NOMO-1 treated with dmso at 0.1 percent for 144 hours (cell line): Measurements from ENCODE around the gene CRYAB.
"Not testable (repeated sequence)": the region's sequence is repeated elsewhere in the genome, so short reads cannot be mapped to it uniquely, and the experiment has no call there.

ENCODE experiments used
- DNase-seq: peaks from one replicate; lab custom pipeline; 2025; ENCODE audit not compliant: unreplicated experiment; lab: John Stamatoyannopoulos, UW

Gene CRYAB

GRCh38 chr11:111908639-111909305, 2.8 kb downstream of the CRYAB start:
- no peak for DNase-seq

DNA sequence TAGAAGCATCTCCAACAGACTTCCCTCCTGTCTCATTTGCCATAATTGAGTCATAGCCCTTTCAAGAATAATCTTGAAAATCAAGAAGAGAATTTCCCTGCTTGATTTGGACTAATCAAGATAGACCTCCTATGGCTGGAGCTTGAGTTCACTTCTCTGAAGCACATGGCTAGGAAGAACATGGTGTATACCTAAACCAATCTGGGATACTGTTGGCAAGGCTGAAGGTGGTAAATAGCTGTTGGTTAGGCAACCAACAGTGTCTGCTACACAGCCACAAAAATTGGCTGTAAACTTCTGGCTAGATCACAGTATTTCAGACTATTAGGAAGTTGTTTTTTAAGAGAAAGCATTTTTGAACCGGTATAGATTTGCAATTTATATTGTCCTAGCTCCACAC, 4.9 kb downstream of the CRYAB start:
- DNase-seq: no peak

GRCh38 chr11:111905411-111905810, 6.2 kb downstream of the CRYAB start:
- DNase-seq: no peak

DNA sequence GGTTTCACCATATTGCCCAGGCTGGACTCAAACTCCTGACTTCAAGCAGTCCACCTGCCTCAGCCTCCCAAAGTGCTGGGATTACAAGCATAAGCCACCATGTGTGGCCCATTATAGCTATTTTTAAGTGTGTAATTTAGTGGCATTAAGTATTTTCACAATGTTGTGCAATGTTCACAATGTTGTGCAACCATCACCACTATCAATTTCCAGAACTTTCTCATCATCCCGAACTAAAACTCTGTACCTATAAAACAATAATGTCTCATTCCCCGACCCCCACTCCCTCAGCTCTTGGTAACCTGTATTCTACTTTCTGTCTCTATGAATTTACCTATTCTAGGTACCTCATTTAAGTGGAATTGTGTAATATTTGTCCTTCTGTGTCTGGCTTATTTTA, 24.7 kb downstream of the CRYAB start:
- no peak for DNase-seq

- no peak for DNase-seq
Measured at GRCh38 chr11:111886032-111886431, 25.5 kb downstream of the CRYAB start.

DNA sequence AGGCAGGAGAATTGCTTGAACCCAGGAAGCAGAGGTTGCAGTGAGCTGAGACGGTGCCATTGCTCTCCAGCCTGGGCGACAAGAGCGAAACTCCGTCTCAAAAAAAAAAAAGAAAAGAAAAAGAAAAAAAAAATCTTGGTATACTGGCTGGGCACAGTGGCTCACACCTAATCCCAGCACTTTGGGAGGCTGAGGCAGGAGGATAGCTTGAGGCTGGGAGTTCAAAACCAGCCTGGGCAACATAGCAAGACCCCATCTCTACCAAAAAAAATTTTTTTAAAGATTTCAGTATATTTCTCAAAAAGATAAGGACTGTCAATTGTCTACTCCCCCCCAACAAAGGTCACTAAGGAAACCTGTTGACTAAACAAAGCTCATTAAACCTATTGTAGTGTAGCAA, 26.5 kb downstream of the CRYAB start:
- not testable (repeated sequence) for DNase-seq

- DNase-seq: no peak
Measured at GRCh38 chr11:111882202-111882601, 29.4 kb downstream of the CRYAB start.

DNA sequence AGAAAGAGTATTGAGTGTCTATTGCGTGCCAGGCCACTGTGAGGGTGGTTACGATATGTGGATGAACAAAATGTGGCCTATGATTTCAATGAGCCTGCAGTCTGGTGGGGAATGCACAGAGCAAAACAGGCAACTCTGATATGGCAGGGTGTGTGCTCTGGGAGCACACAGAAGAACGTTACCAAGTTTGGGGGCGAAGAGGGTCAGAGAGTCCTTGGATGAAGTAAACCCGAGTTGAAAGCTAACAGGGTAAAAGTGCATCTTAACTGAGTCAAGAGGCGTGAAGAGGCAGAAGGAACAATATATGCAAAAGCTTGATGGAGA, 32.0 kb downstream of the CRYAB start:
- no peak for DNase-seq

GRCh38 chr11:111878849-111879636, 32.5 kb downstream of the CRYAB start, which contains the start of the genes CFAP68 and FDXACB1:
Gene CFAP68 (plus strand): TSS chr11:111879541. CDS start chr11:111879561, 20 bp downstream.
Gene FDXACB1 (minus strand): TSS chr11:111879165. CDS start chr11:111879132, 33 bp downstream.
- peak; percentile 98 for DNase-seq

GRCh38 chr11:111878385-111878848, 33.2 kb downstream of the CRYAB start:
- no peak for DNase-seq

- no peak for DNase-seq
Measured at GRCh38 chr11:111871693-111872161, 39.8 kb downstream of the CRYAB start.

DNA sequence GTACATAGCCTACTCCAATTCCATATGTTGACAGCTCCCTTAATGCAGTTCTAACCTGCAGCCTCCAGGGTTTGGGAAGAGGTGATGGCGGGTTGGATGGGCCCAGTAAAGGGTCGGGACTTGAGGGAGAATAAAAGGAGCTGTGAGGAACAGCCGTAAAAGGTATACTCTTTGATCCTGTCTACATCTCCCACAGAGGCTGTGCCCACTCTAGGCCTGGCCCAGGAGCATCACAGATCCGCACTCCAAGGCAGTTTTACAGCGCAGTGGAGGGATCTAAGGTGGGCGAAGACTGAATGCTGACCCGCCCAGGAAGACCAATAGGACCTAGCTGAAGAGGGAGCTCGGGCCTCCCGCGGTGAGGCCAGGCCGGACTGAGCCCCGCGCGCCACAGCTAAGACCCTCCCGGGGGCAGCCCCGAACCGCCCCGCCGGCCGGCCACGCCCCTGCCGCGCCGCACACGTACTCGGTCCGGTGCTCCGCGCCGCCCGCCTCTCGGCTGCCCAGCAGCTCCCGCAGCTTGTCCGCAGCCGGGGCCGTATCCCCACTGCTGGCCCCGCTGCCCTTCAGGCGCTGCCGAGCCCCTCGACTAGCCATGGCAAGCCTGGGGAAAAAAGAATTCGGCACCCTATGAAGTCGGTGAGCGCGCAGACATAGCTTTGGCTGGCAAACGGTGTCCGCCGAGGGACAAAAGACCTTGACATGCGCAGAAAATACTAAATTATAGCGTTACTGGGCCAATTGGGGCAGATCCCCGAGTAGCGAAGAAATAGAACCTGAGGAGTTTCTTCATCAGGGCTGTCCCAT, 40.5 kb downstream of the CRYAB start, which contains the start of gene ALG9:
Gene ALG9 (minus strand): TSS at position 696 of the 807 bp plus-strand sequence. CDS start 99 bp downstream, at position 597.
- peak; percentile 43 for DNase-seq

GRCh38 chr11:111870522-111870885, 41.1 kb downstream of the CRYAB start:
- DNase-seq: peak; percentile 19

DNA sequence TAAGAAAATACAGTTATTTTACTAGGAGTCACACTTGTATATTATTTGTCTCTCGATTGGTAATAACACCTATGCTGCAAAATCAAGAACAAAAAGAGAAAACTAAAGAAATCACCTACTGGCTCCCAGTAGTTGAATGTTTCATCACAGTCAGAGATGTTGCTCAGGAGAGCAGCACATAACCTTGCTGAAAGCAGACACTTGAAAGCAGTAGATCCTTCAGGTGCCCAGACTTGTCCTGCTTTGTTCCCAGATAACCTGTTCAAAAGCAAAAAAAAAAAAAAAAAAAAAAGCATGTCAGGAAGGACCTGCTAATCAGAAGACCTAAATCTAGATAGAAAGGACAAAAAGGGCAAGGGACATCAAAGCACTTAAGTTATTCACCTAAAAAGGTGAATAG, 41.5 kb downstream of the CRYAB start:
- no peak for DNase-seq

DNA sequence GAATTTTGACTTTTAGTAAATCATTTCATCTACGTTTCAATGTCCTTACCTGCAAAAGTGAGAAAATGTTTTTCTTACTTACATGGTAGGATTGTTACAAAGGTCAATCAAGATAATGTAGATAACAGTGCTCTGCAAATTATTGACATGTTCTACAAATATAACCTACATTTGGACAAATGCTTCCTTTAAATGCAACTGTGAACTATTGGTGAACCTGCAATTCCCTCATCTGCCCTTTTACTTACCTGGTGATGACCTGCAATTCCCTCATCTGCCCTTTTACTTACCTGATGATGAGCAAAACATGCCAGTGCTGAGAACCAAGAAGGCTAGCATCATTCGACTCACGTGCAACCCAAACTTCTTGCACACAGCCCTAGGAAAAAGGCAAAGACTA, 51.3 kb downstream of the CRYAB start:
- DNase-seq: no peak
